SK-N-SH (cell line): Measurements from ENCODE around the gene CEP290. TPM values are rescaled to one million over a fixed set of nuclear protein-coding genes. Genes with fewer than 3 reads are reported as not detected.

Experiments
- CTCF ChIA-PET: fragments of 300-600, 350-600 bp; formaldehyde crosslinking; extraction: SDS; loops from one replicate; lab custom pipeline; 2021; lab: Yijun Ruan, JAX
- POLR2A ChIA-PET: fragments of 350-600 bp; sonication (Branson Sonifier 250); formaldehyde crosslinking; extraction: SDS; loops from one replicate; lab custom pipeline; 2020; ENCODE audit warnings: antibody characterized with exemption, inconsistent platforms; lab: Yijun Ruan, JAX
- DNase-seq: peaks from one replicate; pipeline ENCODE4 v3.0.0; 2012
- H2AFZ ChIP-seq: fragments of 200-600 bp; sonication (generic); 2 replicates; pipeline ENCODE4 v1.8.1; 2016; ENCODE audit warnings: antibody characterized with exemption, mild to moderate bottlenecking, low read depth
- H3F3A ChIP-seq: fragments of 200-600 bp; sonication (generic); replicated peaks from 2 replicates; pipeline ENCODE3; 2016; ENCODE audit warnings: antibody characterized with exemption, mild to moderate bottlenecking; ENCODE audit not compliant: insufficient read depth
- H3K27ac ChIP-seq, 2 experiments: fragments of 200-500 bp in 1 of 2; fragments of 200-600 bp in 1 of 2; sonication (Bioruptor generic) in 1 of 2; sonication (generic), shearing (Covaris generic) in 1 of 2; 2 replicates each; pipeline versions ENCODE4 v1.5.1 to v1.6.1; 2014 to 2016; ENCODE audit warnings: low read depth in 2 of 2, inconsistent platforms in 1 of 2, low read length in 1 of 2, mild to moderate bottlenecking in 1 of 2, mixed read lengths in 1 of 2
- H3K27me3 ChIP-seq: fragments of 200-600 bp; sonication (generic), shearing (Covaris generic); 2 replicates; pipeline ENCODE4 v1.6.1; 2016; ENCODE audit warnings: mixed run types; ENCODE audit not compliant: insufficient read depth
- H3K36me3 ChIP-seq, 2 experiments: fragments of 200-500 bp in 1 of 2; fragments of 200-600 bp in 1 of 2; sonication (Bioruptor generic) in 1 of 2; sonication (generic) in 1 of 2; replicated peaks in 1 of 2; 2 replicates each; pipeline versions ENCODE3 to v1.5.1; 2014 to 2016; ENCODE audit warnings: low read length in 1 of 2, mild to moderate bottlenecking in 1 of 2; ENCODE audit not compliant: insufficient read depth in 2 of 2, control insufficient read depth in 1 of 2
- H3K4me1 ChIP-seq, 2 experiments: fragments of 200-500 bp in 1 of 2; fragments of 200-600 bp in 1 of 2; sonication (Bioruptor generic) in 1 of 2; sonication (generic), shearing (Covaris generic) in 1 of 2; 2 replicates each; pipeline versions ENCODE4 v1.5.1 to v1.6.1; 2014 to 2016; ENCODE audit warnings: low read depth in 1 of 2, low read length in 1 of 2, mixed run types in 1 of 2; ENCODE audit not compliant: insufficient read depth in 2 of 2, control insufficient read depth in 1 of 2
- H3K4me2 ChIP-seq: fragments of 200-600 bp; sonication (generic), shearing (Covaris generic); 2 replicates; pipeline ENCODE4 v1.6.1; 2017; ENCODE audit warnings: mixed run types
- H3K4me3 ChIP-seq, 2 experiments: fragments of 200-500 bp in 1 of 2; fragments of 200-600 bp in 1 of 2; sonication (Bioruptor generic) in 1 of 2; sonication (generic), shearing (Covaris generic) in 1 of 2; 2 replicates each; pipeline versions ENCODE4 v1.5.1 to v1.8.1; 2014 to 2016; ENCODE audit warnings: low read depth in 2 of 2, inconsistent platforms in 1 of 2, low read length in 1 of 2, mild to moderate bottlenecking in 1 of 2, mixed read lengths in 1 of 2, moderate library complexity in 1 of 2
- H3K79me2 ChIP-seq: fragments of 200-600 bp; sonication (generic); 2 replicates; pipeline ENCODE4 v1.8.1; 2017; ENCODE audit warnings: mild to moderate bottlenecking; ENCODE audit not compliant: insufficient read depth
- H3K9ac ChIP-seq: fragments of 200-600 bp; sonication (generic); 2 replicates; pipeline ENCODE4 v1.6.1; 2017; ENCODE audit warnings: mixed run types
- H3K9me2 ChIP-seq: fragments of 200-600 bp; sonication (generic); 2 replicates; pipeline ENCODE4 v1.6.1; 2017; ENCODE audit warnings: mixed run types
- H3K9me3 ChIP-seq: fragments of 200-600 bp; sonication (generic); 2 replicates; pipeline ENCODE4 v1.6.1; 2017; ENCODE audit warnings: mixed run types, mild to moderate bottlenecking, moderate library complexity
- H4K20me1 ChIP-seq: fragments of 200-600 bp; sonication (generic); 2 replicates; pipeline ENCODE4 v1.6.1; 2017; ENCODE audit warnings: mild to moderate bottlenecking, mixed run types; ENCODE audit not compliant: insufficient read depth
- CHD2 ChIP-seq: fragments of 150-350 bp; IDR thresholded peaks from 2 replicates; pipeline ENCODE4 v1.6.1; 2018; ENCODE audit warnings: low read length; ENCODE audit not compliant: partially characterized antibody
- CTCF ChIP-seq: fragments of 200-600 bp; sonication (generic); IDR thresholded peaks from 2 replicates; pipeline ENCODE4 v1.6.1; 2017; ENCODE audit warnings: antibody characterized with exemption, mild to moderate bottlenecking, moderate library complexity
- ELF1 ChIP-seq: IDR thresholded peaks from 2 replicates; pipeline ENCODE4 v1.4.0; 2012
- EP300 ChIP-seq, 2 experiments: IDR thresholded peaks; 2 replicates each; pipeline versions ENCODE4 v1.4.0 to v1.6.1; 2012; ENCODE audit warnings: borderline replicate concordance in 1 of 2, low read depth in 1 of 2, low read length in 1 of 2
- FOSL2 ChIP-seq: IDR thresholded peaks from 2 replicates; pipeline ENCODE4 v1.4.0; 2012; ENCODE audit warnings: low read depth, mild to moderate bottlenecking, moderate library complexity, borderline replicate concordance
- FOXM1 ChIP-seq: IDR thresholded peaks from 2 replicates; pipeline ENCODE4 v1.4.0; 2012; ENCODE audit warnings: low read depth, mild to moderate bottlenecking
- GATA2 ChIP-seq: sonication (generic); formaldehyde crosslinking; IDR thresholded peaks from 2 replicates; pipeline ENCODE4 v1.5.0; 2020; ENCODE audit warnings: mild to moderate bottlenecking, missing genetic modification reagents
- IRF3 ChIP-seq: fragments of 150-350 bp; IDR thresholded peaks from 2 replicates; pipeline ENCODE4 v1.6.1; 2016; ENCODE audit warnings: mild to moderate bottlenecking, low read depth, low read length
- JUND ChIP-seq: IDR thresholded peaks from 2 replicates; pipeline ENCODE4 v1.4.0; 2012
- MAX ChIP-seq: IDR thresholded peaks from 2 replicates; pipeline ENCODE4 v1.4.0; 2012; ENCODE audit warnings: low read depth
- MXI1 ChIP-seq: IDR thresholded peaks from 2 replicates; pipeline ENCODE4 v1.6.1; 2012; ENCODE audit warnings: mild to moderate bottlenecking, low read depth, low read length, improper control_type of control experiment
- NRF1 ChIP-seq: IDR thresholded peaks from 2 replicates; pipeline ENCODE4 v1.6.1; 2012; ENCODE audit warnings: low read depth, mild to moderate bottlenecking, low read length
- POLR2AphosphoS5 ChIP-seq: IDR thresholded peaks from 2 replicates; pipeline ENCODE4 v1.6.1; 2012; ENCODE audit warnings: low read depth, low read length
- RAD21 ChIP-seq: IDR thresholded peaks from 2 replicates; pipeline ENCODE4 v1.6.1; 2012; ENCODE audit warnings: mild to moderate bottlenecking, low read length
- RFX5 ChIP-seq: IDR thresholded peaks from 2 replicates; pipeline ENCODE4 v1.6.1; 2012; ENCODE audit warnings: mild to moderate bottlenecking, improper control_type of control experiment, low read length
- RXRA ChIP-seq: IDR thresholded peaks from 2 replicates; pipeline ENCODE4 v1.4.0; 2012; ENCODE audit warnings: low read depth, mild to moderate bottlenecking, borderline replicate concordance
- SMC3 ChIP-seq: IDR thresholded peaks from 2 replicates; pipeline ENCODE4 v1.6.1; 2012; ENCODE audit warnings: low read depth, low read length, improper control_type of control experiment
- TAF1 ChIP-seq: IDR thresholded peaks from 2 replicates; pipeline ENCODE4 v1.6.1; 2012; ENCODE audit warnings: low read depth, mild to moderate bottlenecking, low read length, moderate library complexity, borderline replicate concordance
- YY1 ChIP-seq: IDR thresholded peaks from 2 replicates; pipeline ENCODE4 v1.4.0; 2012; ENCODE audit warnings: low read depth, mild to moderate bottlenecking
- ZBTB33 ChIP-seq: IDR thresholded peaks from 2 replicates; pipeline ENCODE4 v1.4.0; 2012; ENCODE audit warnings: low read depth, borderline replicate concordance
- WGBS: methylation state at CpG from one replicate; pipeline ENCODE4 v1.1.6; 2017; ENCODE audit warnings: low lambda C conversion rate; 5-methylcytosine and 5-hydroxymethylcytosine counted together
- polyA plus RNA-seq, 3 experiments: library from polyadenylated mRNA; depleted of rRNA; stranded (reverse); fragments of >200 nt; gene quantifications; 2 replicates each; pipeline ENCODE4 v1.2.3, GENCODE V29; 2012

The CEP290 gene
- polyA plus RNA-seq, 1 of the 3 experiments (the other 2 are of a cell fraction) = 8.9 TPM

GRCh38 chr12:88044035-88044434, 97.9 kb downstream of the CEP290 start:
- Histone ChIP-seq H3K27me3 (no peaks in the 10 kb centered on the region), H3K79me2 (peaks cover 35% of the 10 kb centered on the region), H3K9ac (no peak overlapping the region), H3K4me3 (no peak overlapping the region), H3K36me3 (peaks cover 65 to 89% of the 10 kb centered on the region in 2 experiments), H3K9me2 (no peaks in the 10 kb centered on the region), H3F3A (no peaks in the 10 kb centered on the region), H3K4me2 (no peak overlapping the region), H3K4me1 (peaks cover 0 to 6% of the 10 kb centered on the region in 2 experiments; a peak in 2 of 4 replicates), H3K9me3 (no peaks in the 10 kb centered on the region), H4K20me1 (no peaks in the 10 kb centered on the region), H2AFZ (no peak overlapping the region), H3K27ac (no peak overlapping the region)
- TF ChIP-seq ZBTB33 (no peak), ELF1 (no peak), MAX (no peak), FOXM1 (no peak), RXRA (no peak), EP300 (IDR thresholded peaks at IDR 0.05; ENCODE audit: borderline replicate concordance in 1 of 2, low read depth in 1 of 2, low read length in 1 of 2) (no peak), GATA2 (CRISPR knock-in tag) (no peak)
- ChIA-PET CTCF (no interaction called here), POLR2A (no interaction called here)
- WGBS = 98% methylated on average over 5 of the region's 5 CpGs
- no peak for DNase-seq

GRCh38 chr12:88037770-88038169, 104.1 kb downstream of the CEP290 start:
- Histone ChIP-seq H2AFZ (no peak overlapping the region), H3K4me1 (peaks cover 11 to 20% of the 10 kb centered on the region in 2 experiments; a peak in 3 of 4 replicates), H3K9ac (no peak overlapping the region), H3K9me2 (no peaks in the 10 kb centered on the region), H3F3A (no peaks in the 10 kb centered on the region), H4K20me1 (no peaks in the 10 kb centered on the region), H3K4me3 (0 out of 4 replicates have a peak overlapping the region, but pooled peaks of 1 of the 2 experiments have one; percentile 72)
- CTCF ChIA-PET = interaction anchor here (0.6 to 1.7 kb wide), 4 partner anchors 15 to 225 kb away, joined by 3 read pairs; no protein-coding TSS in a partner anchor
- WGBS = 70% methylated on average over 1 of the region's 1 CpG
- no peak for TF ChIP-seq JUND
- TF ChIP-seq ZBTB33 = no peak
- no peak for TF ChIP-seq YY1
- TF ChIP-seq RFX5 = no peak
- TF ChIP-seq TAF1 = no peak
- no peak for TF ChIP-seq RXRA
- TF ChIP-seq SMC3 = no peak
- TF ChIP-seq GATA2 (CRISPR knock-in tag) = no peak
- TF ChIP-seq IRF3 = no peak
- no peak for TF ChIP-seq MXI1
- TF ChIP-seq RAD21 = no peak
- TF ChIP-seq POLR2AphosphoS5 = no peak
- TF ChIP-seq FOSL2 = no peak
- no peak for TF ChIP-seq ELF1
- TF ChIP-seq NRF1 = no peak
- TF ChIP-seq CTCF = no peak
- no peak for TF ChIP-seq EP300 (IDR thresholded peaks at IDR 0.05; ENCODE audit: borderline replicate concordance in 1 of 2, low read depth in 1 of 2, low read length in 1 of 2)
- TF ChIP-seq CHD2 = no peak
- TF ChIP-seq, all 33 proteins: peak for 0
- Histone ChIP-seq H3K9me3 (no peaks in the 10 kb centered on the region), H3K27me3 (no peaks in the 10 kb centered on the region), H3K27ac (no peak overlapping the region; a peak in 1 of 4 replicates), H3K79me2 (peaks cover 71% of the 10 kb centered on the region), H3K36me3 (peaks cover 9 to 32% of the 10 kb centered on the region in 2 experiments), H3K4me2 (peak overlapping the region; percentile 81; the same call in 1 of the 2 replicates)
- POLR2A ChIA-PET = no interaction called here
- no peak for DNase-seq
